NCI-H1436 (cell line): Measurements from ENCODE around the gene SHC1.
"Not testable (repeated sequence)": the region's sequence is repeated elsewhere in the genome, so short reads cannot be mapped to it uniquely, and the experiment has no call there.

ENCODE experiments used
- DNase-seq: peaks from one replicate; lab custom pipeline; 2025; lab: John Stamatoyannopoulos, UW

SHC1 gene

GRCh38 chr1:154995301-154995983, 24.9 kb upstream of the SHC1 start:
- not testable (repeated sequence) for DNase-seq

- DNase-seq = no peak
Observed at GRCh38 chr1:154994591-154994990, 24.0 kb upstream of the SHC1 start.

- no peak for DNase-seq
Observed at GRCh38 chr1:154994269-154994587, 23.7 kb upstream of the SHC1 start.

GRCh38 chr1:154993572-154994268, 23.2 kb upstream of the SHC1 start, which contains the start of gene LENEP:
LENEP (plus strand) TSS chr1:154993586; CDS start chr1:154993608, 22 bp downstream.
- no peak for DNase-seq

- DNase-seq = no peak
Observed at GRCh38 chr1:154992721-154993571, 22.4 kb upstream of the SHC1 start.

GRCh38 chr1:154990276-154990675, 19.7 kb upstream of the SHC1 start:
- no peak for DNase-seq

- DNase-seq = no peak
Observed at GRCh38 chr1:154989195-154989860, 18.8 kb upstream of the SHC1 start.

- no peak for DNase-seq
Observed at GRCh38 chr1:154988058-154988954, 17.8 kb upstream of the SHC1 start.

GRCh38 chr1:154987326-154987725, 16.8 kb upstream of the SHC1 start:
- DNase-seq = no peak

- not testable (repeated sequence) for DNase-seq
Observed at GRCh38 chr1:154986736-154987135, 16.2 kb upstream of the SHC1 start.

- no peak for DNase-seq
Observed at GRCh38 chr1:154983776-154984466, 13.4 kb upstream of the SHC1 start.

GRCh38 chr1:154982897-154983648, 12.5 kb upstream of the SHC1 start, which contains the start of gene FLAD1:
FLAD1 (plus strand) TSS chr1:154983344; CDS start chr1:154983695, 351 bp downstream.
- DNase-seq = peak; percentile 99

- no peak for DNase-seq
Observed at GRCh38 chr1:154982341-154982740, 11.8 kb upstream of the SHC1 start.

- no peak for DNase-seq
Observed at GRCh38 chr1:154978360-154978759, 7.8 kb upstream of the SHC1 start.

- not testable (repeated sequence) for DNase-seq
Observed at GRCh38 chr1:154977762-154978161, 7.2 kb upstream of the SHC1 start.

- no peak for DNase-seq
Observed at GRCh38 chr1:154975409-154976059, 5.0 kb upstream of the SHC1 start.

- DNase-seq = peak; percentile 94
Observed at GRCh38 chr1:154974808-154975408, 4.4 kb upstream of the SHC1 start.

GRCh38 chr1:154974102-154974807, 3.7 kb upstream of the SHC1 start, which contains the start of gene CKS1B:
CKS1B (plus strand) TSS chr1:154974681; CDS start chr1:154974746, 65 bp downstream.
- peak; percentile 99 for DNase-seq
